Keratinocyte (primary cell): ENCODE results near the gene CXCR4.

ENCODE experiments used
- EZH2 ChIP-seq: IDR thresholded peaks from one replicate; pipeline ENCODE4 v1.6.1; 2012; ENCODE audit warnings: inconsistent platforms, mild to moderate bottlenecking, low read length, moderate library complexity
- TF ChIP-seq, protein P1 (sequence below), 3 experiments: IDR thresholded peaks in 1 of 3; conservative IDR thresholded peaks in 1 of 3; optimal IDR thresholded peaks in 1 of 3; 2 replicates in 2 of 3; 3 replicates in 1 of 3; pipeline versions ENCODE3 to v1.5.1; 2011; ENCODE audit warnings: low read length in 3 of 3, mild to moderate bottlenecking in 3 of 3, moderate library complexity in 2 of 3, control low read depth in 1 of 3, inconsistent platforms in 1 of 3; ENCODE audit not compliant: insufficient read depth in 2 of 3; ENCODE audit errors: extremely low read depth in 1 of 3

DNA sequence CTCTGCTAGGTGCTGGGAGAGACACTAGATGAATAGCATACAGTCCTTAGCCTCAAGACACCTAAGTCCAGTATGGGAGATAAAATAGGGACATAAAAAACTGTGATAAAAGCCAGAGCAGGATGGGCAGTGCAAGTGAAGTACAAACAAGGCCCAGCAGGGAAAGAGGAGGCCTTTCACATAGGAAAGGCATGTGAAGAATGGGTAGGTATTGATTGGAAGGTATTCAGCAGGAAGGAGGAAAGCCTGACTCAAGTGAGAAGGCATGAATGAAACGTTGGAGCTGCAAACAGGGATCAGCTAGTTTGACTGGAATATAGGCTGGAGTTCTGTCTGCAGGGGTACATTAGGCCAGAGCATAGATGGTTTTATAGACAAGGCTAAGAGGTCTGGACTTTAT lies 11.0 kb upstream of the CXCR4 start:
- no peak for TF ChIP-seq EZH2
- TF ChIP-seq, protein P1, sequence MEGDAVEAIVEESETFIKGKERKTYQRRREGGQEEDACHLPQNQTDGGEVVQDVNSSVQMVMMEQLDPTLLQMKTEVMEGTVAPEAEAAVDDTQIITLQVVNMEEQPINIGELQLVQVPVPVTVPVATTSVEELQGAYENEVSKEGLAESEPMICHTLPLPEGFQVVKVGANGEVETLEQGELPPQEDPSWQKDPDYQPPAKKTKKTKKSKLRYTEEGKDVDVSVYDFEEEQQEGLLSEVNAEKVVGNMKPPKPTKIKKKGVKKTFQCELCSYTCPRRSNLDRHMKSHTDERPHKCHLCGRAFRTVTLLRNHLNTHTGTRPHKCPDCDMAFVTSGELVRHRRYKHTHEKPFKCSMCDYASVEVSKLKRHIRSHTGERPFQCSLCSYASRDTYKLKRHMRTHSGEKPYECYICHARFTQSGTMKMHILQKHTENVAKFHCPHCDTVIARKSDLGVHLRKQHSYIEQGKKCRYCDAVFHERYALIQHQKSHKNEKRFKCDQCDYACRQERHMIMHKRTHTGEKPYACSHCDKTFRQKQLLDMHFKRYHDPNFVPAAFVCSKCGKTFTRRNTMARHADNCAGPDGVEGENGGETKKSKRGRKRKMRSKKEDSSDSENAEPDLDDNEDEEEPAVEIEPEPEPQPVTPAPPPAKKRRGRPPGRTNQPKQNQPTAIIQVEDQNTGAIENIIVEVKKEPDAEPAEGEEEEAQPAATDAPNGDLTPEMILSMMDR (optimal IDR thresholded peaks at IDR 0.05 in 1 of 3, IDR thresholded peaks at IDR 0.05 in 1 of 3, conservative IDR thresholded peaks at IDR 0.05 in 1 of 3; ENCODE audit: extremely low read depth in 1 of 3, insufficient read depth in 2 of 3, low read length in 3 of 3) = no peak
